H1 (cell line): ENCODE data around the gene SPOCK3. TPM values are rescaled to one million over a fixed set of nuclear protein-coding genes. Genes with fewer than 3 reads are reported as not detected.

Experiments used
- CTCF ChIA-PET: fragments of 300-600 bp; sonication (Branson Sonifier 250); formaldehyde crosslinking; loops from one replicate; lab custom pipeline; 2021; ENCODE audit not compliant: partially characterized antibody; lab: Charles Lee
- POLR2A ChIA-PET: fragments of 300-600 bp; sonication (Branson Sonifier 250); formaldehyde crosslinking; loops from one replicate; lab custom pipeline; 2021; ENCODE audit warnings: inconsistent platforms; ENCODE audit not compliant: partially characterized antibody; lab: Charles Lee
- DNase-seq, 2 experiments: peaks; one replicate each; pipeline versions ENCODE4 v3.0.0 to v3.0.0-alpha.2; 2010 to 2022; ENCODE audit warnings: low spot score in 2 of 2, low read depth in 1 of 2, mixed read lengths in 1 of 2
- FAIRE-seq: peaks from 2 replicates; lab custom pipeline; 2011; peaks lifted over from hg19 to GRCh38; lab: Jason Lieb, UNC
- H2AFZ ChIP-seq: 2 replicates; pipeline ENCODE4 v1.8.1; 2012; ENCODE audit warnings: low read length, inconsistent platforms
- H2AK5ac ChIP-seq: 2 replicates; pipeline ENCODE4 v1.6.1; 2013; ENCODE audit warnings: low read depth, low read length
- H2BK120ac ChIP-seq: replicated peaks from 2 replicates; pipeline ENCODE3; 2013; ENCODE audit warnings: low read depth, low read length, inconsistent platforms
- H2BK12ac ChIP-seq: 2 replicates; pipeline ENCODE4 v1.6.1; 2013; ENCODE audit warnings: low read depth, low read length
- H2BK15ac ChIP-seq: 2 replicates; pipeline ENCODE4 v1.6.1; 2013; ENCODE audit warnings: low read length
- H2BK20ac ChIP-seq: 2 replicates; pipeline ENCODE4 v1.6.1; 2013; ENCODE audit warnings: low read length
- H2BK5ac ChIP-seq: 2 replicates; pipeline ENCODE4 v1.6.1; 2013; ENCODE audit warnings: low read depth, low read length
- H3K14ac ChIP-seq: 2 replicates; pipeline ENCODE4 v1.6.1; 2013; ENCODE audit warnings: inconsistent platforms; ENCODE audit not compliant: insufficient read length
- H3K18ac ChIP-seq: 2 replicates; pipeline ENCODE4 v1.6.1; 2013; ENCODE audit warnings: low read length; ENCODE audit errors: extremely low read depth
- H3K23ac ChIP-seq: 2 replicates; pipeline ENCODE4 v1.6.1; 2013; ENCODE audit warnings: inconsistent platforms; ENCODE audit not compliant: insufficient read length
- H3K23me2 ChIP-seq: 2 replicates; pipeline ENCODE4 v1.6.1; 2013; ENCODE audit warnings: low read depth, low read length
- H3K27ac ChIP-seq: 2 replicates; pipeline ENCODE4 v1.6.1; 2011; ENCODE audit warnings: low read depth, low read length, inconsistent platforms
- H3K27me3 ChIP-seq, 4 experiments: replicated peaks in 1 of 4; 1 replicate in 1 of 4; 2 replicates in 3 of 4; pipeline versions ENCODE4 v1.6.1 to v1.8.1; 2011 to 2013; ENCODE audit warnings: low read length in 3 of 4, mild to moderate bottlenecking in 3 of 4, inconsistent platforms in 2 of 4, mixed read lengths in 2 of 4, moderate library complexity in 1 of 4; ENCODE audit not compliant: control insufficient read depth in 3 of 4, insufficient read depth in 3 of 4; ENCODE audit errors: extremely low read depth in 1 of 4
- H3K36me3 ChIP-seq, 4 experiments: 2 replicates each; pipeline versions ENCODE4 v1.6.1 to v1.8.1; 2011 to 2013; ENCODE audit warnings: mild to moderate bottlenecking in 4 of 4, low read length in 3 of 4, moderate library complexity in 2 of 4, control low read depth in 1 of 4, inconsistent platforms in 1 of 4; ENCODE audit not compliant: insufficient read depth in 4 of 4, control insufficient read depth in 2 of 4
- H3K4ac ChIP-seq: replicated peaks from 2 replicates; pipeline ENCODE3; 2013; ENCODE audit warnings: low read length, low read depth, mixed read lengths, inconsistent platforms; ENCODE audit not compliant: insufficient read length
- H3K4me1 ChIP-seq, 4 experiments: replicated peaks in 1 of 4; 1 replicate in 1 of 4; 2 replicates in 3 of 4; pipeline versions ENCODE4 v1.6.1 to v1.8.1; 2011 to 2013; ENCODE audit warnings: low read length in 3 of 4, inconsistent platforms in 2 of 4, mixed read lengths in 1 of 4; ENCODE audit not compliant: insufficient read depth in 4 of 4, control insufficient read depth in 3 of 4
- H3K4me2 ChIP-seq, 2 experiments: 2 replicates each; pipeline versions ENCODE4 v1.6.1 to v1.8.1; 2011 to 2013; ENCODE audit warnings: low read depth in 2 of 2, low read length in 2 of 2, control low read depth in 1 of 2, inconsistent platforms in 1 of 2, mild to moderate bottlenecking in 1 of 2; ENCODE audit not compliant: insufficient read depth in 1 of 2
- H3K4me3 ChIP-seq, 4 experiments: fragments of 200-600, 300-600 bp in 1 of 4; sonication (generic), shearing (Covaris generic), sonication (Bioruptor Twin) in 1 of 4; 2 replicates each; pipeline versions ENCODE4 v1.5.1 to v1.8.1; 2011 to 2016; ENCODE audit warnings: low read length in 4 of 4, low read depth in 3 of 4, control low read depth in 2 of 4, inconsistent platforms in 2 of 4, mild to moderate bottlenecking in 2 of 4, mixed read lengths in 1 of 4, moderate library complexity in 1 of 4; ENCODE audit not compliant: insufficient read depth in 2 of 4; ENCODE audit errors: extremely low read depth in 1 of 4
- H3K56ac ChIP-seq: replicated peaks from 2 replicates; pipeline ENCODE3; 2013; ENCODE audit warnings: low read depth, mild to moderate bottlenecking, mixed read lengths, low read length, inconsistent platforms; ENCODE audit not compliant: insufficient read length
- H3K79me1 ChIP-seq: 2 replicates; pipeline ENCODE4 v1.6.1; 2013; ENCODE audit warnings: low read depth, low read length, control low read depth
- H3K79me2 ChIP-seq, 2 experiments: 2 replicates each; pipeline versions ENCODE4 v1.6.1 to v1.8.1; 2012 to 2013; ENCODE audit warnings: low read length in 2 of 2, mild to moderate bottlenecking in 2 of 2, inconsistent platforms in 1 of 2; ENCODE audit not compliant: insufficient read depth in 2 of 2, control insufficient read depth in 1 of 2
- H3K9ac ChIP-seq, 4 experiments: replicated peaks in 1 of 4; 1 replicate in 1 of 4; 2 replicates in 3 of 4; pipeline versions ENCODE4 v1.6.1 to v1.8.1; 2011 to 2013; ENCODE audit warnings: low read depth in 3 of 4, low read length in 3 of 4, control low read depth in 2 of 4, mild to moderate bottlenecking in 2 of 4, moderate library complexity in 2 of 4, inconsistent platforms in 1 of 4; ENCODE audit errors: extremely low read depth in 1 of 4
- H3K9me3 ChIP-seq, 2 experiments: 2 replicates each; pipeline versions ENCODE4 v1.6.1 to v1.8.1; 2012 to 2013; ENCODE audit warnings: mild to moderate bottlenecking in 2 of 2, moderate library complexity in 2 of 2, control low read depth in 1 of 2, inconsistent platforms in 1 of 2, low read depth in 1 of 2, low read length in 1 of 2, mixed read lengths in 1 of 2; ENCODE audit not compliant: insufficient read depth in 2 of 2
- H4K20me1 ChIP-seq, 2 experiments: replicated peaks in 1 of 2; 2 replicates each; pipeline versions ENCODE3 to v1.8.1; 2011 to 2013; ENCODE audit warnings: inconsistent platforms in 2 of 2, low read length in 2 of 2, mild to moderate bottlenecking in 1 of 2; ENCODE audit not compliant: insufficient read depth in 2 of 2, control insufficient read depth in 1 of 2
- H4K5ac ChIP-seq: 2 replicates; pipeline ENCODE4 v1.6.1; 2013; ENCODE audit warnings: low read length, low read depth, mixed read lengths, inconsistent platforms; ENCODE audit not compliant: insufficient read length
- H4K8ac ChIP-seq: 2 replicates; pipeline ENCODE4 v1.8.0; 2013; ENCODE audit warnings: mild to moderate bottlenecking, moderate library complexity, low read length, inconsistent platforms; ENCODE audit not compliant: insufficient read depth; ENCODE audit errors: extremely low read depth
- H4K91ac ChIP-seq: replicated peaks from 2 replicates; pipeline ENCODE3; 2013; ENCODE audit warnings: low read length, mixed read lengths, inconsistent platforms; ENCODE audit not compliant: insufficient read length
- CEBPB ChIP-seq: IDR thresholded peaks from 2 replicates; pipeline ENCODE4 v1.6.1; 2012; ENCODE audit warnings: low read depth, low read length
- KDM1A ChIP-seq: fragments of 200-600, 300-600 bp; sonication (generic); IDR thresholded peaks from 2 replicates; pipeline ENCODE4 v1.7.1; 2016; ENCODE audit warnings: mild to moderate bottlenecking, low read length, borderline replicate concordance
- NANOG ChIP-seq: IDR thresholded peaks from 2 replicates; pipeline ENCODE4 v1.6.1; 2011; ENCODE audit warnings: low read length, low read depth, mild to moderate bottlenecking, inconsistent platforms; ENCODE audit not compliant: insufficient read depth, poor library complexity, severe bottlenecking
- POU5F1 ChIP-seq: IDR thresholded peaks from 2 replicates; pipeline ENCODE4 v1.6.1; 2011; ENCODE audit warnings: low read depth, mild to moderate bottlenecking, low read length, moderate library complexity
- RBBP5 ChIP-seq: IDR thresholded peaks from 2 replicates; pipeline ENCODE4 v1.7.1; 2012; ENCODE audit warnings: low read depth, mild to moderate bottlenecking, inconsistent platforms, low read length, moderate library complexity, borderline replicate concordance
- RNF2 ChIP-seq: fragments of 200-900, 300-1000 bp; sonication (generic); IDR thresholded peaks from 2 replicates; pipeline ENCODE4 v1.7.1; 2016; ENCODE audit warnings: borderline replicate concordance, low read depth, mild to moderate bottlenecking, antibody characterized with exemption, low read length; ENCODE audit not compliant: poor library complexity, severe bottlenecking; ENCODE audit errors: missing control alignments
- SP1 ChIP-seq: IDR thresholded peaks from 2 replicates; pipeline ENCODE4 v1.6.1; 2011; ENCODE audit warnings: low read depth, low read length
- SUZ12 ChIP-seq: fragments of 200-600 bp; sonication (generic); IDR thresholded peaks from 2 replicates; pipeline ENCODE4 v1.6.1; 2012; ENCODE audit warnings: mild to moderate bottlenecking, inconsistent platforms, low read length, moderate library complexity, mixed read lengths
- TAF7 ChIP-seq: optimal IDR thresholded peaks from 2 replicates; pipeline ENCODE3; 2011; ENCODE audit warnings: low read depth, mild to moderate bottlenecking, inconsistent platforms, low read length, moderate library complexity, borderline replicate concordance
- TCF12 ChIP-seq: IDR thresholded peaks from 2 replicates; pipeline ENCODE4 v1.6.1; 2011; ENCODE audit warnings: low read depth, mild to moderate bottlenecking, low read length
- TEAD4 ChIP-seq: IDR thresholded peaks from 2 replicates; pipeline ENCODE4 v1.6.1; 2012; ENCODE audit warnings: low read depth, low read length, inconsistent platforms, mixed read lengths
- WGBS, 2 experiments: shearing (Covaris generic) in 1 of 2; methylation state at CpG; one replicate each; pipeline versions ENCODE4 v1.1.6 to v1.1.7; 2013 to 2015; ENCODE audit warnings: low lambda C conversion rate in 2 of 2, mixed read lengths in 2 of 2, inconsistent platforms in 1 of 2, low coverage in 1 of 2, missing lambda C conversion rate in 1 of 2; ENCODE audit not compliant: insufficient replicate concordance in 2 of 2, insufficient coverage in 1 of 2, insufficient read length in 1 of 2; ENCODE audit errors: extremely low coverage in 1 of 2, missing lambda C conversion rate in 1 of 2; 5-methylcytosine and 5-hydroxymethylcytosine counted together
- polyA plus RNA-seq, 7 experiments: library from polyadenylated mRNA; depleted of rRNA in 3 of 7; stranded (reverse) in 5 of 7; unstranded in 2 of 7; fragments of >200 nt in 5 of 7; fragments of 200-250 nt in 2 of 7; gene quantifications; 1 replicate in 5 of 7; 2 replicates in 1 of 7; 4 replicates in 1 of 7; pipeline versions ENCODE4 v1.2.1 to v1.2.3, GENCODE V29; 2011 to 2013; ENCODE audit warnings: missing spikeins in 2 of 7, mixed read lengths in 2 of 7
- total RNA-seq: library from RNA; stranded (reverse); fragmentation: NEBNext Ultra II Directional; extraction: Animal tissue kit (Norgen Biotek cat#: 25700); gene quantifications from 2 replicates; pipeline ENCODE4 v1.2.1, GENCODE V29; 2021
- TF ChIP-seq, protein P1 (sequence below), 3 experiments: IDR thresholded peaks; 1 replicate in 2 of 3; 2 replicates in 1 of 3; pipeline versions ENCODE4 v1.5.1 to v1.6.1; 2011; ENCODE audit warnings: low read length in 3 of 3, mild to moderate bottlenecking in 3 of 3, inconsistent platforms in 2 of 3, low read depth in 1 of 3, moderate library complexity in 1 of 3; ENCODE audit not compliant: insufficient read depth in 1 of 3; ENCODE audit errors: control extremely low read depth in 1 of 3

Gene SPOCK3
- total and polyA plus RNA-seq, 2 of the 8 experiments (the other 6 are each of a cell fraction or from before 2014, with no cell fraction given): 0.14 to 0.60 TPM

GRCh38 chr4:167025670-167026069 is 208.6 kb downstream of the SPOCK3 start:
- no peak overlapping the region; the same call in 1 of the 2 replicates for H2BK12ac ChIP-seq
- no peak overlapping the region for H4K5ac ChIP-seq
- no peaks in the 10 kb centered on the region for H3K27me3 ChIP-seq
- H4K91ac ChIP-seq: no peak overlapping the region
- ChIA-PET POLR2A (no interaction called here), CTCF (interaction anchor here (1.1 to 1.7 kb wide), 2 partner anchors 11 kb away, joined by 3 to 4 read pairs; no protein-coding TSS in a partner anchor)
- no peak overlapping the region for H2BK20ac ChIP-seq
- no peak overlapping the region for H2AFZ ChIP-seq
- no peak overlapping the region for H3K18ac ChIP-seq
- H3K23ac ChIP-seq: no peak overlapping the region
- H2BK5ac ChIP-seq: no peak overlapping the region
- H3K23me2 ChIP-seq: no peaks in the 10 kb centered on the region
- H4K20me1 ChIP-seq: no peaks in the 10 kb centered on the region
- no peaks in the 10 kb centered on the region for H3K79me1 ChIP-seq
- H2BK15ac ChIP-seq: no peak overlapping the region
- no peak overlapping the region for H2BK120ac ChIP-seq
- H4K8ac ChIP-seq: no peak overlapping the region
- H3K4me3 ChIP-seq: no peak overlapping the region
- no peak overlapping the region for H3K9ac ChIP-seq
- no peak for FAIRE-seq
- no peak overlapping the region for H3K14ac ChIP-seq
- H2AK5ac ChIP-seq: no peak overlapping the region
- H3K56ac ChIP-seq: no peak overlapping the region
- no peaks in the 10 kb centered on the region for H3K9me3 ChIP-seq
- no peak overlapping the region for H3K4me2 ChIP-seq
- H3K4ac ChIP-seq: no peak overlapping the region
- H3K79me2 ChIP-seq: no peaks in the 10 kb centered on the region
- no peak overlapping the region for H3K27ac ChIP-seq
- no peak for DNase-seq
- 95% methylated on average over 3 of the region's 3 CpGs; no CpG with 5 or more reads in 1 of the 2 experiments for WGBS, 2 experiments
- no peaks in the 10 kb centered on the region; a peak in 1 of 7 replicates for H3K4me1 ChIP-seq
- no peaks in the 10 kb centered on the region for H3K36me3 ChIP-seq
- TF ChIP-seq TCF12: no peak
- TF ChIP-seq RNF2: no peak
- TF ChIP-seq RBBP5: no peak
- no peak for TF ChIP-seq TEAD4
- no peak for TF ChIP-seq NANOG
- no peak for TF ChIP-seq SUZ12
- no peak for TF ChIP-seq SP1
- no peak for TF ChIP-seq CEBPB
- no peak for TF ChIP-seq POU5F1
- TF ChIP-seq, protein P1, sequence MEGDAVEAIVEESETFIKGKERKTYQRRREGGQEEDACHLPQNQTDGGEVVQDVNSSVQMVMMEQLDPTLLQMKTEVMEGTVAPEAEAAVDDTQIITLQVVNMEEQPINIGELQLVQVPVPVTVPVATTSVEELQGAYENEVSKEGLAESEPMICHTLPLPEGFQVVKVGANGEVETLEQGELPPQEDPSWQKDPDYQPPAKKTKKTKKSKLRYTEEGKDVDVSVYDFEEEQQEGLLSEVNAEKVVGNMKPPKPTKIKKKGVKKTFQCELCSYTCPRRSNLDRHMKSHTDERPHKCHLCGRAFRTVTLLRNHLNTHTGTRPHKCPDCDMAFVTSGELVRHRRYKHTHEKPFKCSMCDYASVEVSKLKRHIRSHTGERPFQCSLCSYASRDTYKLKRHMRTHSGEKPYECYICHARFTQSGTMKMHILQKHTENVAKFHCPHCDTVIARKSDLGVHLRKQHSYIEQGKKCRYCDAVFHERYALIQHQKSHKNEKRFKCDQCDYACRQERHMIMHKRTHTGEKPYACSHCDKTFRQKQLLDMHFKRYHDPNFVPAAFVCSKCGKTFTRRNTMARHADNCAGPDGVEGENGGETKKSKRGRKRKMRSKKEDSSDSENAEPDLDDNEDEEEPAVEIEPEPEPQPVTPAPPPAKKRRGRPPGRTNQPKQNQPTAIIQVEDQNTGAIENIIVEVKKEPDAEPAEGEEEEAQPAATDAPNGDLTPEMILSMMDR (IDR thresholded peaks at IDR 0.05; ENCODE audit: control extremely low read depth in 1 of 3, insufficient read depth in 1 of 3, low read depth in 1 of 3, low read length in 3 of 3): no peak
- TF ChIP-seq TAF7: no peak
- TF ChIP-seq KDM1A: no peak
